GM23248 (cell line): Measurements from ENCODE around the gene CRB2. TPM values are rescaled to one million over a fixed set of nuclear protein-coding genes. Genes with fewer than 3 reads are reported as not detected.

Experiments used
- DNase-seq: peaks from one replicate; pipeline ENCODE4 v3.0.0-alpha.2; 2015
- H2AFZ ChIP-seq: fragments of 200-600 bp; sonication (generic); 2 replicates; pipeline ENCODE4 v1.6.1; 2016; ENCODE audit warnings: antibody characterized with exemption
- H3F3A ChIP-seq: fragments of 200-600 bp; sonication (generic); 2 replicates; pipeline ENCODE4 v1.6.1; 2016; ENCODE audit warnings: mild to moderate bottlenecking, antibody characterized with exemption, mixed run types; ENCODE audit not compliant: insufficient read depth
- H3K27ac ChIP-seq: fragments of 200-600 bp; sonication (generic); 2 replicates; pipeline ENCODE4 v1.5.1; 2016; ENCODE audit warnings: mild to moderate bottlenecking
- H3K27me3 ChIP-seq: fragments of 200-600 bp; sonication (generic); replicated peaks from 2 replicates; pipeline ENCODE4 v1.6.1; 2016; ENCODE audit warnings: mild to moderate bottlenecking; ENCODE audit not compliant: insufficient read depth
- H3K36me3 ChIP-seq: fragments of 200-600 bp; sonication (generic); 2 replicates; pipeline ENCODE4 v1.6.1; 2016; ENCODE audit warnings: low read depth, mild to moderate bottlenecking
- H3K4me1 ChIP-seq: fragments of 200-600 bp; sonication (generic); 2 replicates; pipeline ENCODE4 v1.6.1; 2016; ENCODE audit warnings: mild to moderate bottlenecking; ENCODE audit not compliant: insufficient read depth
- H3K4me2 ChIP-seq: fragments of 200-600 bp; sonication (generic); one replicate; pipeline ENCODE4 v1.6.1; 2016; ENCODE audit warnings: mild to moderate bottlenecking; ENCODE audit not compliant: unreplicated experiment
- H3K4me3 ChIP-seq: fragments of 200-600 bp; sonication (generic); 2 replicates; pipeline ENCODE4 v1.5.1; 2016; ENCODE audit warnings: mild to moderate bottlenecking
- H3K79me2 ChIP-seq: fragments of 200-600 bp; sonication (generic); 2 replicates; pipeline ENCODE4 v1.6.1; 2016; ENCODE audit warnings: mild to moderate bottlenecking; ENCODE audit not compliant: insufficient read depth
- H3K9ac ChIP-seq: fragments of 200-600 bp; sonication (generic); 2 replicates; pipeline ENCODE4 v1.6.1; 2016; ENCODE audit warnings: mild to moderate bottlenecking
- H3K9me2 ChIP-seq: fragments of 200-600 bp; sonication (generic); 2 replicates; pipeline ENCODE4 v1.6.1; 2016; ENCODE audit warnings: mixed run types, mild to moderate bottlenecking, moderate library complexity; ENCODE audit not compliant: insufficient read depth
- H3K9me3 ChIP-seq: fragments of 200-600 bp; sonication (generic); one replicate; pipeline ENCODE4 v1.6.1; 2017; ENCODE audit warnings: low read depth
- H4K20me1 ChIP-seq: fragments of 200-600 bp; sonication (generic); 2 replicates; pipeline ENCODE4 v1.6.0; 2016; ENCODE audit not compliant: insufficient read depth
- EZH2 ChIP-seq: fragments of 200-600 bp; sonication (generic); IDR thresholded peaks from 2 replicates; pipeline ENCODE4 v1.6.1; 2018; ENCODE audit warnings: antibody characterized with exemption, mild to moderate bottlenecking; ENCODE audit not compliant: insufficient read depth, poor library complexity, severe bottlenecking
- EZH2phosphoT487 ChIP-seq: fragments of 200-600 bp; sonication (generic); IDR thresholded peaks from 2 replicates; pipeline ENCODE4 v1.6.1; 2018; ENCODE audit warnings: antibody characterized with exemption, moderate library complexity, mild to moderate bottlenecking, low read depth; ENCODE audit not compliant: insufficient read depth
- WGBS, 2 experiments: methylation state at CpG; one replicate each; pipeline ENCODE4 v1.1.6; 2015 to 2017; ENCODE audit warnings: low lambda C conversion rate in 2 of 2, low coverage in 1 of 2; ENCODE audit errors: missing lambda C conversion rate in 2 of 2; 5-methylcytosine and 5-hydroxymethylcytosine counted together
- in situ Hi-C: fragments of 300-500 bp; cut with MboI; formaldehyde crosslinking; loops from 2 replicates; pipeline ENCODE4 v1.15.0; 2020
- microRNA counts: library from miRNA; unstranded; fragments of <30 nt; microRNA quantifications from one replicate; lab custom pipeline; 2016
- microRNA-seq: library from miRNA; unstranded; fragments of <30 nt; microRNA quantifications from one replicate; pipeline ENCODE4, GENCODE V29; 2016; ENCODE audit warnings: borderline number of aligned reads
- polyA plus RNA-seq: library from polyadenylated mRNA; unstranded; fragments of >200 nt; fragmentation: Nextera tagmentation; extraction: Ambion mirVana; gene quantifications from 2 replicates; pipeline ENCODE4 v1.2.1, GENCODE V29; 2016
- small RNA-seq: library from RNA; depleted of rRNA; stranded (forward); fragments of <200 nt; gene quantifications from one replicate; pipeline ENCODE3, GENCODE V24; 2014; ENCODE audit warnings: low read depth, low replicate concordance
- total RNA-seq: library from RNA; depleted of rRNA; stranded (reverse); fragments of >200 nt; shearing (Covaris generic); gene quantifications from 2 replicates; pipeline ENCODE4 v1.2.3, GENCODE V29; 2014; rRNA removed

Gene CRB2
- total and polyA plus RNA-seq, 2 experiments from 2014 or later = not detected

DNA sequence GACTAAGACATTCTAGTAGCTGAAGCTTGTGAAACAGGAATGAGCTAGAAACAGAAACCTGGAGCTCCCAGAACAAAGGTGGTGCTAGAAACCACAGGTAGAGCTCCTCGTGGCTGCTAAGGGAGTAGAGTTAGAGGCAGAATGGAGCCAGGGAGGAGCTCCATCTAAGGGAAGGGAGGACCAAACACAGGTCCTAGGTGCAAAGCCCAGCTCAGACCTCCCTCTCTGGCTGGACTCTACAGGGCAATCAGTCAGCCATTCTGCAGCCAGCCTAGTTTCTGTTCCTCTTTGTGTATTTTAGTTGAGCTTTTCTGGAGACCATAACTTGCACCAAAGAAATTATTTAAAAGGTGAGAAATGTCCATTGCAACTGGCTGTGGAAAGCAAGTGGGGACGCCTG is 70.4 kb downstream of the CRB2 start:
- Histone ChIP-seq H3K4me1 (no peaks in the 10 kb centered on the region), H3K9me3 (no peaks in the 10 kb centered on the region), H4K20me1 (no peaks in the 10 kb centered on the region), H3K9me2 (no peaks in the 10 kb centered on the region), H3K9ac (no peak overlapping the region), H3K4me2 (no peak overlapping the region), H3K36me3 (no peaks in the 10 kb centered on the region; the same call in 1 of the 2 replicates), H3K4me3 (no peak overlapping the region), H3K79me2 (no peaks in the 10 kb centered on the region), H2AFZ (no peak overlapping the region), H3K27me3 (no peaks in the 10 kb centered on the region), H3K27ac (no peak overlapping the region), H3F3A (no peaks in the 10 kb centered on the region)
- in situ Hi-C loops = no loop called here
- DNase-seq = no peak
- TF ChIP-seq EZH2 = no peak
- TF ChIP-seq EZH2phosphoT487 = no peak
- 94 to 96% methylated on average over 2 of the region's 2 CpGs for WGBS, 2 experiments

MicroRNAs encoded within 50 kb of the gene (microRNA counts, 767-probe panel; counts per million panel counts)
- 447 counts per million, percentile 86 among the panel's probes with 10 or more counts for microRNA hsa-miR-601 (lab: Ali Mortazavi, UCI)

Small RNA genes lying within 50 kb of the gene (microRNA-seq; reads per million reads assigned to microRNA genes)
- not detected for gene MIR601

Small RNA genes lying within 50 kb of the gene (small RNA-seq; reads per million reads assigned to genes)
- not detected for gene MIR601

Other genes starting within 250 kb of the CRB2 start
- gene STRBP, start 87.6 kb upstream of the CRB2 start, total RNA-seq = 0.51 and 2.5 TPM in 2 replicates
- 1.1 and 1.4 TPM in 2 replicates for gene STRBP, start 87.6 kb upstream of the CRB2 start, polyA plus RNA-seq